Fibroblast of villous mesenchyme (primary cell): ENCODE data around the gene CHRNB2. TPM values are rescaled to one million over a fixed set of nuclear protein-coding genes. Genes with fewer than 3 reads are reported as not detected.

Experiments
- DNase-seq: peaks from one replicate; pipeline ENCODE4 v3.0.0-alpha.2; 2010; ENCODE audit warnings: low read depth
- H3K4me3 ChIP-seq: 2 replicates; pipeline ENCODE4 v1.5.1; 2011; ENCODE audit warnings: low read depth, mild to moderate bottlenecking, low read length
- CTCF ChIP-seq: IDR thresholded peaks from 2 replicates; pipeline ENCODE4 v1.5.1; 2012; ENCODE audit warnings: low read depth, mild to moderate bottlenecking, low read length; ENCODE audit not compliant: insufficient read depth
- total RNA-seq: library from RNA; depleted of rRNA; stranded (reverse); fragments of >200 nt; gene quantifications from 2 replicates; pipeline ENCODE4 v1.2.3, GENCODE V29; 2012

Gene CHRNB2
- total RNA-seq, 1 donor: not detected

GRCh38 chr1:154621875-154622274 lies 54.3 kb downstream of the CHRNB2 start:
- DNase-seq: no peak
- no peak overlapping the region for H3K4me3 ChIP-seq
- no peak for TF ChIP-seq CTCF

- no peak overlapping the region for H3K4me3 ChIP-seq
- TF ChIP-seq CTCF: no peak
- DNase-seq: no peak
Observed at GRCh38 chr1:154622503-154623039, 55.0 kb downstream of the CHRNB2 start.

- no peak overlapping the region for H3K4me3 ChIP-seq
- TF ChIP-seq CTCF: no peak
- no peak for DNase-seq
Observed at GRCh38 chr1:154623358-154623757, 55.8 kb downstream of the CHRNB2 start.

GRCh38 chr1:154624746-154625643 lies 57.4 kb downstream of the CHRNB2 start:
- peak; percentile 76 for DNase-seq
- TF ChIP-seq CTCF: no peak
- H3K4me3 ChIP-seq: no peak overlapping the region

GRCh38 chr1:154626456-154627256 lies 59.1 kb downstream of the CHRNB2 start:
- no peak for TF ChIP-seq CTCF
- DNase-seq: no peak

GRCh38 chr1:154627257-154628120 lies 59.9 kb downstream of the CHRNB2 start:
- no peak for TF ChIP-seq CTCF
- peak overlapping the region; percentile 86 for H3K4me3 ChIP-seq
- DNase-seq: peak; percentile 87

More at GRCh38 chr1:154626456-154627256, 59.1 kb downstream of the CHRNB2 start:
- H3K4me3 ChIP-seq: peak overlapping the region; percentile 86
